ENCODE results near the gene C15orf61.

The C15orf61 gene

DNA sequence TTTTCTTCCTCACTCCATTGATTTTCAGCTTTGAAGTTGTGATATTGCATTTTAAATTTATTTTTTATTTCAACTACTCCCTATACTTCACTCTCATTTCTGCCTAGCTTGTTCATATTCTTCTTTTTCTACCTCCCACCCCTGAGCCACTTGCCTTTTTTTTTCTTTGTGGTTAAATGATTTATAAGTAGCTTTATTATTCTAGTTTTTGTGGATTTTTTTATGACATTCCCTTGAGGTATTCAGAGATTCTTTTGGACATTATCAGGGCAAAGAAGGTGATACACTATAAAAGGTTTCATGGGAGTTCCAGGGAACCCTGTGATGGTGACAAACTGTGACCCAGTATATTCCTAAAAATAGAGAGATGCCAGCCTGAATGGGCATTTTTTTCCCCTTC is 3.3 kb downstream of the C15orf61 start:
- TF ChIP-seq, protein P1, sequence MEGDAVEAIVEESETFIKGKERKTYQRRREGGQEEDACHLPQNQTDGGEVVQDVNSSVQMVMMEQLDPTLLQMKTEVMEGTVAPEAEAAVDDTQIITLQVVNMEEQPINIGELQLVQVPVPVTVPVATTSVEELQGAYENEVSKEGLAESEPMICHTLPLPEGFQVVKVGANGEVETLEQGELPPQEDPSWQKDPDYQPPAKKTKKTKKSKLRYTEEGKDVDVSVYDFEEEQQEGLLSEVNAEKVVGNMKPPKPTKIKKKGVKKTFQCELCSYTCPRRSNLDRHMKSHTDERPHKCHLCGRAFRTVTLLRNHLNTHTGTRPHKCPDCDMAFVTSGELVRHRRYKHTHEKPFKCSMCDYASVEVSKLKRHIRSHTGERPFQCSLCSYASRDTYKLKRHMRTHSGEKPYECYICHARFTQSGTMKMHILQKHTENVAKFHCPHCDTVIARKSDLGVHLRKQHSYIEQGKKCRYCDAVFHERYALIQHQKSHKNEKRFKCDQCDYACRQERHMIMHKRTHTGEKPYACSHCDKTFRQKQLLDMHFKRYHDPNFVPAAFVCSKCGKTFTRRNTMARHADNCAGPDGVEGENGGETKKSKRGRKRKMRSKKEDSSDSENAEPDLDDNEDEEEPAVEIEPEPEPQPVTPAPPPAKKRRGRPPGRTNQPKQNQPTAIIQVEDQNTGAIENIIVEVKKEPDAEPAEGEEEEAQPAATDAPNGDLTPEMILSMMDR (IDR thresholded peaks at IDR 0.05; ENCODE audit: insufficient read depth, missing control alignments) = no peak
- FAIRE-seq (no peak), DNase-seq (ENCODE audit: insufficient read length, low spot score) (no peak)

DNA sequence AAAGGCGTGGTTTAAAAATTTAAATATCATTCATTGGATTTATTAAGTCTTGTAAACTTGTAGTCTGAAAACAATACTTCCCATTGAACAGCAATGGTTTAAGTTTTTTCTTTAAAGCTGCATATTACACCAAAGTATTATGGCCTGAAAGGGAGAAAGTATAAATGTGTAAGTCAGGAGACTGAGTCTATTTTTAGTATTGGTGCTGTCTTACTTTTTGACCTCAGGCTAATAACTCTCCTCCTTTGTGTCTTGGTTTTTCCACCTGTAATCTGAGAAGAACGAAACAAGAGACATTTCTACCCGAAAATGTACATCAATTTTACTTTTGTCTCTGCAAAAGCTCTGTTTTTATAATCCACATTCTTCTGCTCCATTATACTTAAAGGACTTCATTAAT is 7.6 kb downstream of the C15orf61 start:
- TF ChIP-seq, protein P1 (IDR thresholded peaks at IDR 0.05; ENCODE audit: insufficient read depth, missing control alignments) = no peak
- FAIRE-seq = no peak
- DNase-seq (ENCODE audit: insufficient read length, low spot score) = no peak

DNA sequence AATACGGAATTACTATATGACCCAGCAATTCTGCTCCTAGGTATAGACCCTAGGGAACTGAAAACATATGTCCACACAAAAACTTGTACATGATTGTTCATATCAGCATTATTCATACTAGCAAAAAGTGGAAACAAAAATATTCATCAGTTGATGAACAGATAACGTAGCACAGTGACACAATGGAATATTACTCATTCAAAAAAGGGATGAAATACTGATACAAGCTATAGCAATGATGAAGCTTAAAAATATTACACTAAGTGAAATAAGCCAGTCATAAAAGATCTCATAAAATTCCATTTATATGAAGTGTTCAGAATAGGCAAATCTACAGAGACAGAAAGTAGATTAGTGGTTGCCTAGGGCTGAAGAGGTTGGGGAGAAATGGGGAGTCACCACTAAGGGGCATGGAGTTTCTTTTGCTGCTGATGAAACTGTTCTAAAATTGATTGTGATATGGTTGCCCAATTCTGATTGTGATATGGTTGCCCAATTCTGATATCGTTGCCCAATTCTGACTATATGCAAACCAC is 10.5 kb downstream of the C15orf61 start:
- FAIRE-seq = no peak
- no peak for DNase-seq (ENCODE audit: insufficient read length, low spot score)
- TF ChIP-seq, protein P1 (IDR thresholded peaks at IDR 0.05; ENCODE audit: insufficient read depth, missing control alignments) = no peak

DNA sequence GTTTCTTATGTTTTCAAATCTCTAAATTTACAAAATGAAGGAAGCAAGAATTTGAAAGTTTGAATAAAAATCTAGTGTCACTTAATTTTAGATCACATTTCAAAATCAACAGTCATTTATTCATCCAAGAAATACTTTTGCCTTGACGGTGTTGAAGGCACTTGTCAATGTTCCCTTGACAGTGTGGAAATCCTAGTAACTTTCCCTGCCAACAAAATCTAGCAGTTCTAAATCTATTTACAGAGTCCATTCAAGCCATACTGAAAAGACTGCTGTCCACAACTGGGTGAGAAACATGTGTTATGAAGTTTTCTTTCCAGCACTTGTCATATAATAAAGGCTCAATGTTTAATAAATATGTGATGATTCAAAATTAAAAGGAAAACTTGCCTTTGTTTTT is 12.9 kb downstream of the C15orf61 start:
- no peak for FAIRE-seq

DNA sequence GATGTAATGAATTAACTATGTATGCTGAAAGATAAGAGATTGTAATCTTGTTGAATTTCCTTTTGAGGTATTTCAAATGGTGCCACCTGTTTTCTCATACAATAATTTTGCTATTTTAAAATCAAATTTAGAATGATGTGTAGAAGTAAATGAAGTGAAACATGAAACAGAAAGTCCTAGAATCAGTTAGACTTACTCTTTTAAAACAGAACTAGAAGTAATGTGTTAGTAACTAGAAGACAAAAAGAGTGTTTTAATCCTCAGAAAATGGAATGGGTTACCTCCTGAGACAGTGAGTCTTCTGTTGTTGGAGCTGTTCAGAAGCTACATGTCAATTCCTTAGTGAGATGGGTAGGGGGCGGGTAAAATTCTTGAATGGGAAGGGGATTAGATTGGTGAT is 13.4 kb downstream of the C15orf61 start:
- DNase-seq (ENCODE audit: insufficient read length, low spot score) (no peak), FAIRE-seq (no peak)
- TF ChIP-seq, protein P1 (IDR thresholded peaks at IDR 0.05; ENCODE audit: insufficient read depth, missing control alignments) = no peak

More for the DNA sequence above, 12.9 kb downstream of the C15orf61 start:
- no peak for DNase-seq (ENCODE audit: insufficient read length, low spot score)
- TF ChIP-seq, protein P1 (IDR thresholded peaks at IDR 0.05; ENCODE audit: insufficient read depth, missing control alignments) = no peak

DNA sequence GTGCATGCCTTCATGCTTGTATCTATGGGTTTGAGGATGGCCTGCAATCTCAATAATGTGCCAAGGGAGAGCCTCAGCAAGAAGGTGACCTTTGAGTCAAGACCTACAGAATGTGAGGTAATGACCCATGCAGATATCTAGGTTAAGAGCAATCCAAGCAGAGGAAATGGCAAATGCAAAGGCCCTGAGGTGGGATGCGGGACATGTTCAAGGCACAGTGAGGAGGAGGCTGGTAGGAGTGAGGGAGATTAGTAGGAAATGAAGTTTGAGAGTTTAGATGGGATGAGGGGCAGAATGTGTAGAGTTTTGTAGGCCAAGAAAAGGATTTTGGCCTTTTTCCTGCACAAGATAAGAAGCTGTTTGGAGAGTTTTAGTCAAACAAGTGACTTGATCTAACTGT is 16.8 kb downstream of the C15orf61 start:
- DNase-seq (ENCODE audit: insufficient read length, low spot score) (no peak), FAIRE-seq (no peak)
- TF ChIP-seq, protein P1 (IDR thresholded peaks at IDR 0.05; ENCODE audit: insufficient read depth, missing control alignments) = no peak

DNA sequence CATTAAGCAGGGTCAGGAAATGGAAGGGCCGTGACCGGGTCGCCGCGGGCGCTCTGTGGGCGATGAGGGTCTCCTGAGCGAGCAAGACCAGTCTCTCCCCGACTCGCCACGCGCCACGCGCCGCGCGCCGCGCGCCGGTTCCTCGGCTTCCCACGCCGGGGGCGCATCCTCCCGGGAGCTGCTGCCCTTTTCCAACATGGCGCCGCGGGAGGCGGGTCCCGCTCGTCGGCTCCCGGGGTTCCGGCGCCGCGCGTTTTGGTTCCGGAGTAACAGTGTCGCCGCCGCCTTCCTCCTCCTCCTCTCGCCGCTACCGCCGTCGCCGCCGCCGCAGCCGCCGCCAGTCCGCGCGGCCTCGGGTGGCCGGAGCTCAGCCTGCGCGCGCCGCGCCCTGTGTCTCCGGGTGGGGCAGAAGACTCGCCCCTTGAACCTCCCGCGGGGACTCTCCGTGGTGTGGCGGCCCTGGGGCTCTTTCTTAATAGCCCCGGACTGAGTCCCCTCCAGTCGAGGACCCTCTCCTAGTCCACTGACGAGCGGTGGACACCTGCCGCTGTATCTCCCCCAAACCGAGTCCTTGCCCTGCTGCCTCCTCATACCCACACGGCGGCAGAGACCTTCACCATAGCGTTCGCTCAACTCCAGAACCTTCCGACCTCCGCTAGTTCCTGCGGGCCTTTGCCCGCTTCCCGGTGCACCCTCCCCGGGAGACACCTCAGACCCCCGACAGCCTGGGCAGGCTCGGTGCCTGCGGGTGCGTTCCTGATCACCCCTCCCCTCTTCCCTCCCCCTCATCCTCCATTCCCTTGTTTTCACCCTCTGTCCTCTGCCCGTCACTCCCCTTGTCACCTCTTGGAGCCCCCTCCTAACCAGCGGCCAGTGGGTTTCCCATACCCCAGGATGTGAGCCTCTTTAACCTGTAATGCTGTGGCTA is 21.8 kb downstream of the C15orf61 start, which contains the start of gene MAP2K5:
MAP2K5 (plus strand) TSS at position 284 of the 928 bp plus-strand sequence; CDS start at position 917, 633 bp downstream.
- FAIRE-seq (no peak), DNase-seq (ENCODE audit: insufficient read length, low spot score) (no peak)
- TF ChIP-seq, protein P1 (IDR thresholded peaks at IDR 0.05; ENCODE audit: insufficient read depth, missing control alignments) = no peak

All from D721Med (cell line).